NB4 (cell line): ENCODE results near the gene CDC123.
A peak's percentile ranks its signal among the peaks of the same experiment; 100 is the strongest.

Source experiments
- DNase-seq: peaks from one replicate; pipeline ENCODE4 v3.0.0; 2010; ENCODE audit warnings: low read depth
- H3K4me3 ChIP-seq: one replicate; pipeline ENCODE4 v1.5.1; 2011; ENCODE audit warnings: mild to moderate bottlenecking, low read depth, low read length, moderate library complexity
- CTCF ChIP-seq: IDR thresholded peaks from one replicate; pipeline ENCODE4 v1.5.1; 2012; ENCODE audit warnings: low read depth, low read length
- MAX ChIP-seq: IDR thresholded peaks from 2 replicates; pipeline ENCODE4 v1.6.1; 2011; ENCODE audit warnings: low read depth, low read length
- MYC ChIP-seq: IDR thresholded peaks from 2 replicates; pipeline ENCODE4 v1.6.1; 2011; ENCODE audit warnings: low read depth, low read length
- POLR2A ChIP-seq: IDR thresholded peaks from 2 replicates; pipeline ENCODE4 v1.6.1; 2011; ENCODE audit warnings: mild to moderate bottlenecking; ENCODE audit not compliant: insufficient read length; ENCODE audit errors: extremely low read depth

CDC123 gene

GRCh38 chr10:12195603-12196506 is at the start of gene CDC123, which contains the start of gene NUDT5:
Gene CDC123, plus strand, starts transcription at chr10:12196188. Its CDS starts 58 bp downstream, at chr10:12196246.
Gene NUDT5, minus strand, starts transcription at chr10:12195891. Its CDS starts 9,600 bp downstream, at chr10:12186291.
- H3K4me3 ChIP-seq = peak within 1 kb of the TSS; percentile 92
- DNase-seq = peak; percentile 88
- TF ChIP-seq CTCF (no peak), POLR2A (peak; percentile 39), MAX (peak; percentile 90), MYC (peak; percentile 87)

- no peak for TF ChIP-seq POLR2A
- no peak for TF ChIP-seq MAX
- TF ChIP-seq MYC = no peak
- no peak for TF ChIP-seq CTCF
- DNase-seq = no peak
- no peak overlapping the region for H3K4me3 ChIP-seq
These were observed 45.8 kb upstream of the CDC123 start for GRCh38 chr10:12150163-12150562.

- no peak overlapping the region for H3K4me3 ChIP-seq
- no peak for TF ChIP-seq POLR2A
- TF ChIP-seq CTCF = no peak
- no peak for TF ChIP-seq MAX
- TF ChIP-seq MYC = no peak
- DNase-seq = no peak
These were observed 41.5 kb upstream of the CDC123 start for GRCh38 chr10:12154516-12154915.

GRCh38 chr10:12156367-12157123 is 39.4 kb upstream of the CDC123 start:
- H3K4me3 ChIP-seq = no peak overlapping the region
- DNase-seq = no peak
- no peak for TF ChIP-seq MYC
- no peak for TF ChIP-seq MAX
- TF ChIP-seq CTCF = no peak
- TF ChIP-seq POLR2A = no peak

- DNase-seq = peak; percentile 5
- TF ChIP-seq MYC = no peak
- no peak for TF ChIP-seq MAX
- no peak for TF ChIP-seq CTCF
- no peak for TF ChIP-seq POLR2A
- no peak overlapping the region for H3K4me3 ChIP-seq
These were observed 37.9 kb upstream of the CDC123 start for GRCh38 chr10:12158111-12158510.
